A549 (cell line): Measurements from ENCODE around the gene CHST11.

Experiments used
- GATA3 ChIP-seq: IDR thresholded peaks from 2 replicates; pipeline ENCODE4 v1.6.1; 2012; ENCODE audit warnings: borderline replicate concordance
- KDM1A ChIP-seq: fragments of 200-600 bp; sonication (generic); IDR thresholded peaks from 2 replicates; pipeline ENCODE4 v1.6.1; 2016; ENCODE audit warnings: low read depth, mild to moderate bottlenecking
- POLR2A ChIP-seq: IDR thresholded peaks from 2 replicates; pipeline ENCODE4 v1.6.1; 2012; ENCODE audit warnings: mild to moderate bottlenecking, low read length
- RAD21 ChIP-seq, 2 experiments: fragments of >200 bp in 1 of 2; sonication (Bioruptor Twin) in 1 of 2; formaldehyde crosslinking in 1 of 2; IDR thresholded peaks in 1 of 2; conservative IDR thresholded peaks in 1 of 2; 2 replicates in 1 of 2; 3 replicates in 1 of 2; pipeline ENCODE4 v1.6.1; 2012 to 2018; ENCODE audit warnings: inconsistent platforms in 1 of 2
- SMC3 ChIP-seq: fragments of >200 bp; sonication (Bioruptor Twin); formaldehyde crosslinking; IDR thresholded peaks from 3 replicates; pipeline ENCODE4 v1.6.1; 2018; ENCODE audit warnings: inconsistent platforms
- ZNF302 ChIP-seq: fragments of 250-450 bp; sonication (Bioruptor Pico); IDR thresholded peaks from 2 replicates; pipeline ENCODE4 v1.9.0; 2021; ENCODE audit warnings: inconsistent platforms, mild to moderate bottlenecking, moderate library complexity
- TF ChIP-seq, protein P1 (sequence below): fragments of 200-600 bp; sonication (generic); IDR thresholded peaks from 2 replicates; pipeline ENCODE4 v1.6.1; 2016; ENCODE audit warnings: antibody characterized with exemption, mild to moderate bottlenecking, moderate library complexity
- TF ChIP-seq, protein P2 (sequence below): IDR thresholded peaks from 2 replicates; pipeline ENCODE4 v1.6.1; 2012
- TF ChIP-seq, protein P3 (sequence below): fragments of >200 bp; sonication (Bioruptor Twin); formaldehyde crosslinking; IDR thresholded peaks from 3 replicates; pipeline ENCODE4 v1.6.1; 2016
- TF ChIP-seq, protein P4 (sequence below): fragments of >200 bp; sonication (Bioruptor Twin); formaldehyde crosslinking; IDR thresholded peaks from 3 replicates; pipeline ENCODE4 v1.5.1; 2016

DNA sequence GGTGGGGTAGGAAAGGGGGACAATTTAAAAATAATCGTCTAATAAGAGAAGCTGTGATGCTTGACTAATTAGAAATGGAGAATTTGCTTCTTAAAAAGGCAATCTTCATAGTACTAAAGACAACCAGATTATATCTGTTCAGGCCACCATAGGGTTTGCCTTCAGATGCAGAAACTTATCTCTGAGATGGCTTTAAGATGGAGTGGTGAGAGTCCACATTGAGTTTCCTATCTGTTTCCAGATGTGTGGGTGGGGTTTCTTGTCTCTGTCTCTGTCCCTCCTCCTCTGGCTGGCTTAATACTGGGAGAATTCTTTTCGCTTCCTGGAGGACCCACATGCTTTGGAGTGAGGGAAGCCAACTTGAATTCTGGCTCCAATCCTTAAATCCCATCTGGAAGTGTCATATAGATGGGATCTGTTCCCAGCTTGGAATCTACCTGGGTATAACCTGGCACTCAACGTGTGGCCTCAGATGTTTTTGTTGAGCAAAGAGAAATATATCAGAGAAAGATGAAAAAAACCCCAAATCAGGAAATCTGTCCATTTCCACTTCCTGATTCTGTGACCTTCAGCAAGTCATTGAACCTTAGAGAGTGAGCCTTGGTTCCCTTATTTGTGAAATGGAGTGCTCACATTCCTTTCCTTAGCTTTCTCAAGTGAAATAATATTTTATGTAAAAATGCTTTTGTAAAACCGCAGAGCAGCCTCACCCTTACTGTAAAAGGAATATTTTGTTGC lies 66.4 kb downstream of the CHST11 start:
- TF ChIP-seq, protein P1, sequence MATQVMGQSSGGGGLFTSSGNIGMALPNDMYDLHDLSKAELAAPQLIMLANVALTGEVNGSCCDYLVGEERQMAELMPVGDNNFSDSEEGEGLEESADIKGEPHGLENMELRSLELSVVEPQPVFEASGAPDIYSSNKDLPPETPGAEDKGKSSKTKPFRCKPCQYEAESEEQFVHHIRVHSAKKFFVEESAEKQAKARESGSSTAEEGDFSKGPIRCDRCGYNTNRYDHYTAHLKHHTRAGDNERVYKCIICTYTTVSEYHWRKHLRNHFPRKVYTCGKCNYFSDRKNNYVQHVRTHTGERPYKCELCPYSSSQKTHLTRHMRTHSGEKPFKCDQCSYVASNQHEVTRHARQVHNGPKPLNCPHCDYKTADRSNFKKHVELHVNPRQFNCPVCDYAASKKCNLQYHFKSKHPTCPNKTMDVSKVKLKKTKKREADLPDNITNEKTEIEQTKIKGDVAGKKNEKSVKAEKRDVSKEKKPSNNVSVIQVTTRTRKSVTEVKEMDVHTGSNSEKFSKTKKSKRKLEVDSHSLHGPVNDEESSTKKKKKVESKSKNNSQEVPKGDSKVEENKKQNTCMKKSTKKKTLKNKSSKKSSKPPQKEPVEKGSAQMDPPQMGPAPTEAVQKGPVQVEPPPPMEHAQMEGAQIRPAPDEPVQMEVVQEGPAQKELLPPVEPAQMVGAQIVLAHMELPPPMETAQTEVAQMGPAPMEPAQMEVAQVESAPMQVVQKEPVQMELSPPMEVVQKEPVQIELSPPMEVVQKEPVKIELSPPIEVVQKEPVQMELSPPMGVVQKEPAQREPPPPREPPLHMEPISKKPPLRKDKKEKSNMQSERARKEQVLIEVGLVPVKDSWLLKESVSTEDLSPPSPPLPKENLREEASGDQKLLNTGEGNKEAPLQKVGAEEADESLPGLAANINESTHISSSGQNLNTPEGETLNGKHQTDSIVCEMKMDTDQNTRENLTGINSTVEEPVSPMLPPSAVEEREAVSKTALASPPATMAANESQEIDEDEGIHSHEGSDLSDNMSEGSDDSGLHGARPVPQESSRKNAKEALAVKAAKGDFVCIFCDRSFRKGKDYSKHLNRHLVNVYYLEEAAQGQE: no peak
- no peak for TF ChIP-seq POLR2A
- TF ChIP-seq, protein P2, sequence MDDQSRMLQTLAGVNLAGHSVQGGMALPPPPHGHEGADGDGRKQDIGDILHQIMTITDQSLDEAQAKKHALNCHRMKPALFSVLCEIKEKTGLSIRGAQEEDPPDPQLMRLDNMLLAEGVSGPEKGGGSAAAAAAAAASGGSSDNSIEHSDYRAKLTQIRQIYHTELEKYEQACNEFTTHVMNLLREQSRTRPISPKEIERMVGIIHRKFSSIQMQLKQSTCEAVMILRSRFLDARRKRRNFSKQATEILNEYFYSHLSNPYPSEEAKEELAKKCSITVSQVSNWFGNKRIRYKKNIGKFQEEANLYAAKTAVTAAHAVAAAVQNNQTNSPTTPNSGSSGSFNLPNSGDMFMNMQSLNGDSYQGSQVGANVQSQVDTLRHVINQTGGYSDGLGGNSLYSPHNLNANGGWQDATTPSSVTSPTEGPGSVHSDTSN: no peak
- TF ChIP-seq, protein P3, sequence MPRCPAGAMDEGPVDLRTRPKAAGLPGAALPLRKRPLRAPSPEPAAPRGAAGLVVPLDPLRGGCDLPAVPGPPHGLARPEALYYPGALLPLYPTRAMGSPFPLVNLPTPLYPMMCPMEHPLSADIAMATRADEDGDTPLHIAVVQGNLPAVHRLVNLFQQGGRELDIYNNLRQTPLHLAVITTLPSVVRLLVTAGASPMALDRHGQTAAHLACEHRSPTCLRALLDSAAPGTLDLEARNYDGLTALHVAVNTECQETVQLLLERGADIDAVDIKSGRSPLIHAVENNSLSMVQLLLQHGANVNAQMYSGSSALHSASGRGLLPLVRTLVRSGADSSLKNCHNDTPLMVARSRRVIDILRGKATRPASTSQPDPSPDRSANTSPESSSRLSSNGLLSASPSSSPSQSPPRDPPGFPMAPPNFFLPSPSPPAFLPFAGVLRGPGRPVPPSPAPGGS: no peak
- no peak for TF ChIP-seq RAD21 (conservative IDR thresholded peaks at IDR 0.05 in 1 of 2, IDR thresholded peaks at IDR 0.05 in 1 of 2)
- TF ChIP-seq, protein P4, sequence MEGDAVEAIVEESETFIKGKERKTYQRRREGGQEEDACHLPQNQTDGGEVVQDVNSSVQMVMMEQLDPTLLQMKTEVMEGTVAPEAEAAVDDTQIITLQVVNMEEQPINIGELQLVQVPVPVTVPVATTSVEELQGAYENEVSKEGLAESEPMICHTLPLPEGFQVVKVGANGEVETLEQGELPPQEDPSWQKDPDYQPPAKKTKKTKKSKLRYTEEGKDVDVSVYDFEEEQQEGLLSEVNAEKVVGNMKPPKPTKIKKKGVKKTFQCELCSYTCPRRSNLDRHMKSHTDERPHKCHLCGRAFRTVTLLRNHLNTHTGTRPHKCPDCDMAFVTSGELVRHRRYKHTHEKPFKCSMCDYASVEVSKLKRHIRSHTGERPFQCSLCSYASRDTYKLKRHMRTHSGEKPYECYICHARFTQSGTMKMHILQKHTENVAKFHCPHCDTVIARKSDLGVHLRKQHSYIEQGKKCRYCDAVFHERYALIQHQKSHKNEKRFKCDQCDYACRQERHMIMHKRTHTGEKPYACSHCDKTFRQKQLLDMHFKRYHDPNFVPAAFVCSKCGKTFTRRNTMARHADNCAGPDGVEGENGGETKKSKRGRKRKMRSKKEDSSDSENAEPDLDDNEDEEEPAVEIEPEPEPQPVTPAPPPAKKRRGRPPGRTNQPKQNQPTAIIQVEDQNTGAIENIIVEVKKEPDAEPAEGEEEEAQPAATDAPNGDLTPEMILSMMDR: no peak
- TF ChIP-seq SMC3: no peak
- TF ChIP-seq KDM1A: no peak
- TF ChIP-seq GATA3: no peak
- TF ChIP-seq ZNF302 (CRISPR knock-in tag): no peak
